SK-N-SH treated with all-trans-retinoic acid at 6 μM for 48 hours (cell line): Measurements from ENCODE around the gene KIF4A.

ENCODE experiments used
- BACH2 ChIP-seq: fragments of 250-450 bp; sonication (Bioruptor Pico); IDR thresholded peaks from 2 replicates; pipeline ENCODE4 v1.9.0; 2021; ENCODE audit warnings: mild to moderate bottlenecking, borderline replicate concordance
- CSRNP3 ChIP-seq: fragments of 250-450 bp; sonication (Bioruptor Pico); IDR thresholded peaks from 2 replicates; pipeline ENCODE4 v1.5.1; 2021; ENCODE audit warnings: mild to moderate bottlenecking, moderate library complexity
- ESRRG ChIP-seq: fragments of 250-450 bp; sonication (Bioruptor Pico); IDR thresholded peaks from 2 replicates; pipeline ENCODE4 v1.6.1; 2021; ENCODE audit warnings: mild to moderate bottlenecking
- ISL1 ChIP-seq: fragments of 250-450 bp; sonication (Bioruptor Pico); IDR thresholded peaks from 2 replicates; pipeline ENCODE4 v2.1.2; 2022; ENCODE audit warnings: mild to moderate bottlenecking, moderate library complexity
- OSR1 ChIP-seq: fragments of 250-450 bp; sonication (Bioruptor Pico); IDR thresholded peaks from 2 replicates; pipeline ENCODE4 v1.8.0; 2022; ENCODE audit warnings: moderate library complexity, mild to moderate bottlenecking, inconsistent platforms
- PATZ1 ChIP-seq: fragments of 250-450 bp; sonication (Bioruptor Pico); IDR thresholded peaks from 2 replicates; pipeline ENCODE4 v1.8.0; 2020; ENCODE audit warnings: mild to moderate bottlenecking, moderate library complexity, borderline replicate concordance
- PPARA ChIP-seq: fragments of 250-450 bp; sonication (Bioruptor Pico); IDR thresholded peaks from 2 replicates; pipeline ENCODE4 v1.5.0; 2020; ENCODE audit warnings: mild to moderate bottlenecking, borderline replicate concordance
- SNAI2 ChIP-seq: fragments of 250-450 bp; sonication (Bioruptor Pico); IDR thresholded peaks from 2 replicates; pipeline ENCODE4 v1.5.0; 2020; ENCODE audit warnings: mild to moderate bottlenecking, moderate library complexity
- TOX ChIP-seq: fragments of 250-450 bp; sonication (Bioruptor Pico); IDR thresholded peaks from 2 replicates; pipeline ENCODE4 v1.8.0; 2021; ENCODE audit warnings: mild to moderate bottlenecking, moderate library complexity, borderline replicate concordance
- ZFP3 ChIP-seq: fragments of 250-450 bp; sonication (Bioruptor Pico); IDR thresholded peaks from 2 replicates; pipeline ENCODE4 v1.5.0; 2020; ENCODE audit warnings: mild to moderate bottlenecking, moderate library complexity
- ZFP30 ChIP-seq: fragments of 450-650 bp; formaldehyde crosslinking; IDR thresholded peaks from 2 replicates; pipeline ENCODE4 v1.5.0; 2022; ENCODE audit warnings: mild to moderate bottlenecking, moderate library complexity
- ZNF565 ChIP-seq: fragments of 450-650 bp; formaldehyde crosslinking; conservative IDR thresholded peaks from 2 replicates; pipeline ENCODE4 v1.5.0; 2020; ENCODE audit warnings: low read depth, mild to moderate bottlenecking, moderate library complexity
- ZNF70 ChIP-seq: fragments of 450-650 bp; formaldehyde crosslinking; IDR thresholded peaks from 2 replicates; pipeline ENCODE4 v1.5.0; 2020; ENCODE audit warnings: mild to moderate bottlenecking, moderate library complexity
- ZNF8 ChIP-seq: fragments of 450-650 bp; formaldehyde crosslinking; IDR thresholded peaks from 2 replicates; pipeline ENCODE4 v1.5.0; 2020; ENCODE audit warnings: mild to moderate bottlenecking, moderate library complexity

GRCh38 chrX:70241501-70241900, 48.4 kb upstream of the KIF4A start:
- TF ChIP-seq SNAI2 (CRISPR knock-in tag) (no peak), PATZ1 (CRISPR knock-in tag) (no peak), PPARA (CRISPR knock-in tag) (no peak), CSRNP3 (no peak), ZFP30 (CRISPR knock-in tag) (no peak), ZFP3 (no peak), ZNF70 (CRISPR knock-in tag) (no peak), OSR1 (CRISPR knock-in tag) (no peak), ESRRG (CRISPR knock-in tag) (no peak), ZNF8 (CRISPR knock-in tag) (no peak), ISL1 (CRISPR knock-in tag) (no peak), TOX (CRISPR knock-in tag) (no peak), BACH2 (CRISPR knock-in tag) (no peak), ZNF565 (CRISPR knock-in tag) (no peak)
